LNCAP (cell line): Measurements from ENCODE around the gene SLCO4A1.

ENCODE experiments used
- CTCF ChIP-seq: fragments of 450-650 bp; IDR thresholded peaks from 2 replicates; pipeline ENCODE4 v1.5.1; 2017; ENCODE audit warnings: mild to moderate bottlenecking

Gene SLCO4A1

GRCh38 chr20:62682912-62683517 is 40.7 kb downstream of the SLCO4A1 start:
- TF ChIP-seq CTCF: no peak

- no peak for TF ChIP-seq CTCF
These were observed 42.7 kb downstream of the SLCO4A1 start for GRCh38 chr20:62684981-62685380.

- no peak for TF ChIP-seq CTCF
These were observed 43.7 kb downstream of the SLCO4A1 start for GRCh38 chr20:62685781-62686555.

- no peak for TF ChIP-seq CTCF
These were observed 44.8 kb downstream of the SLCO4A1 start for GRCh38 chr20:62686869-62687830.

GRCh38 chr20:62688083-62688482 is 45.8 kb downstream of the SLCO4A1 start:
- no peak for TF ChIP-seq CTCF

- TF ChIP-seq CTCF: no peak
These were observed 46.7 kb downstream of the SLCO4A1 start for GRCh38 chr20:62688855-62689460.

GRCh38 chr20:62689861-62690260 is 47.6 kb downstream of the SLCO4A1 start:
- TF ChIP-seq CTCF: no peak
